Dendritic cell treated with granulocyte-macrophage colony-stimulating factor and Interleukin-4, amounts not matched to agents 40 ng/mL and 50 ng/mL, for 4 days (primary cell): Measurements from ENCODE around the gene EREG.

Experiments
- H3K27ac Mint-ChIP-seq: one replicate; pipeline ENCODE4 v1.8.0; 2022; ENCODE audit warnings: mild to moderate bottlenecking, mixed read lengths
- H3K27me3 Mint-ChIP-seq: one replicate; pipeline ENCODE4 v1.8.0; 2022; ENCODE audit warnings: mild to moderate bottlenecking, mixed read lengths
- H3K36me3 Mint-ChIP-seq: one replicate; pipeline ENCODE4 v1.8.0; 2022; ENCODE audit warnings: low read depth, mixed read lengths
- H3K4me1 Mint-ChIP-seq: one replicate; pipeline ENCODE4 v1.8.0; 2022; ENCODE audit warnings: low read depth, mixed read lengths
- H3K4me3 Mint-ChIP-seq: one replicate; pipeline ENCODE4 v1.8.0; 2022; ENCODE audit warnings: mild to moderate bottlenecking, moderate library complexity, mixed read lengths
- H3K9me3 Mint-ChIP-seq: one replicate; pipeline ENCODE4 v1.8.0; 2022; ENCODE audit warnings: mixed read lengths
- intact Hi-C: fragments of 100-400 bp; cut with micrococcal nuclease; formaldehyde crosslinking; loops from one replicate; pipeline ENCODE4 v1.15.0; 2022

The EREG gene

GRCh38 chr4:74364652-74365491 is at the start of gene EREG:
Gene EREG (plus strand): TSS chr4:74365145. CDS start chr4:74365309, 164 bp downstream.
- intact Hi-C loops = no loop called here
- H3K27me3 Mint-ChIP-seq = no peaks in the 10 kb centered on the region

GRCh38 chr4:74315376-74315775 is 49.6 kb upstream of the EREG start:
- Mint-ChIP-seq H3K9me3 (no peaks in the 10 kb centered on the region), H3K27me3 (no peaks in the 10 kb centered on the region), H3K27ac (no peak overlapping the region), H3K4me3 (no peak overlapping the region), H3K36me3 (no peaks in the 10 kb centered on the region), H3K4me1 (peaks cover 15% of the 10 kb centered on the region)
- intact Hi-C loops = no loop called here

More at GRCh38 chr4:74364652-74365491, at the start of gene EREG:
- H3K4me3 Mint-ChIP-seq = peak within 1 kb of the TSS; percentile 83
- peak within 1 kb of the TSS; percentile 79 for H3K27ac Mint-ChIP-seq
- H3K36me3 Mint-ChIP-seq = no peaks in the 10 kb centered on the region
- H3K9me3 Mint-ChIP-seq = no peaks in the 10 kb centered on the region
- peaks cover 48% of the 10 kb centered on the region for H3K4me1 Mint-ChIP-seq

- no peaks in the 10 kb centered on the region for H3K36me3 Mint-ChIP-seq
- no peak overlapping the region for H3K4me3 Mint-ChIP-seq
- H3K4me1 Mint-ChIP-seq = peaks cover 21% of the 10 kb centered on the region
- intact Hi-C loops = no loop called here
- no peak overlapping the region for H3K27ac Mint-ChIP-seq
- no peaks in the 10 kb centered on the region for H3K27me3 Mint-ChIP-seq
- no peaks in the 10 kb centered on the region for H3K9me3 Mint-ChIP-seq
Observed at GRCh38 chr4:74316397-74316796, 48.5 kb upstream of the EREG start.

GRCh38 chr4:74317616-74318246 is 47.2 kb upstream of the EREG start:
- Mint-ChIP-seq H3K27me3 (no peaks in the 10 kb centered on the region), H3K4me3 (no peak overlapping the region), H3K27ac (no peak overlapping the region), H3K4me1 (peaks cover 21% of the 10 kb centered on the region), H3K9me3 (no peaks in the 10 kb centered on the region), H3K36me3 (no peaks in the 10 kb centered on the region)
- intact Hi-C loops = no loop called here

GRCh38 chr4:74318276-74318675 is 46.7 kb upstream of the EREG start:
- peaks cover 21% of the 10 kb centered on the region for H3K4me1 Mint-ChIP-seq
- H3K27me3 Mint-ChIP-seq = no peaks in the 10 kb centered on the region
- intact Hi-C loops = no loop called here
- no peak overlapping the region for H3K27ac Mint-ChIP-seq
- H3K4me3 Mint-ChIP-seq = no peak overlapping the region
- no peaks in the 10 kb centered on the region for H3K9me3 Mint-ChIP-seq
- no peaks in the 10 kb centered on the region for H3K36me3 Mint-ChIP-seq

GRCh38 chr4:74319470-74319869 is 45.5 kb upstream of the EREG start:
- intact Hi-C loops = no loop called here
- Mint-ChIP-seq H3K27ac (no peak overlapping the region), H3K4me3 (no peak overlapping the region), H3K27me3 (no peaks in the 10 kb centered on the region), H3K9me3 (no peaks in the 10 kb centered on the region), H3K36me3 (no peaks in the 10 kb centered on the region), H3K4me1 (peaks cover 26% of the 10 kb centered on the region)

- Mint-ChIP-seq H3K9me3 (no peaks in the 10 kb centered on the region), H3K27ac (no peak overlapping the region), H3K36me3 (no peaks in the 10 kb centered on the region), H3K4me1 (peaks cover 21% of the 10 kb centered on the region), H3K27me3 (no peaks in the 10 kb centered on the region), H3K4me3 (no peak overlapping the region)
- intact Hi-C loops = loop anchor here (1.0 to 5.0 kb wide), 5 partner anchors 50 to 351 kb away; partner anchors contain the start of gene AREG
Observed at GRCh38 chr4:74320559-74321118, 44.3 kb upstream of the EREG start.

- intact Hi-C loops = loop anchor here (5.0 kb wide), 2 partner anchors 125 to 300 kb away; partner anchors contain the start of gene AREG
- Mint-ChIP-seq H3K9me3 (no peaks in the 10 kb centered on the region), H3K4me3 (no peak overlapping the region), H3K27me3 (no peaks in the 10 kb centered on the region), H3K4me1 (peaks cover 13% of the 10 kb centered on the region), H3K27ac (no peak overlapping the region), H3K36me3 (no peaks in the 10 kb centered on the region)
Observed at GRCh38 chr4:74322301-74322700, 42.6 kb upstream of the EREG start.

- H3K4me1 Mint-ChIP-seq = peaks cover 24% of the 10 kb centered on the region
- H3K9me3 Mint-ChIP-seq = no peaks in the 10 kb centered on the region
- no peaks in the 10 kb centered on the region for H3K36me3 Mint-ChIP-seq
- intact Hi-C loops = loop anchor here (5.0 kb wide), 2 partner anchors 124 to 299 kb away; partner anchors contain the start of gene AREG
- no peak overlapping the region for H3K27ac Mint-ChIP-seq
- H3K4me3 Mint-ChIP-seq = no peak overlapping the region
- H3K27me3 Mint-ChIP-seq = no peaks in the 10 kb centered on the region
Observed at GRCh38 chr4:74323663-74324062, 41.3 kb upstream of the EREG start.

GRCh38 chr4:74324262-74324661 is 40.7 kb upstream of the EREG start:
- no peak overlapping the region for H3K27ac Mint-ChIP-seq
- no peak overlapping the region for H3K4me3 Mint-ChIP-seq
- intact Hi-C loops = loop anchor here (5.0 kb wide), 2 partner anchors 123 to 298 kb away; partner anchors contain the start of gene AREG
- peaks cover 30% of the 10 kb centered on the region for H3K4me1 Mint-ChIP-seq
- no peaks in the 10 kb centered on the region for H3K36me3 Mint-ChIP-seq
- H3K9me3 Mint-ChIP-seq = no peaks in the 10 kb centered on the region
- H3K27me3 Mint-ChIP-seq = no peaks in the 10 kb centered on the region

GRCh38 chr4:74325886-74326285 is 39.1 kb upstream of the EREG start:
- H3K4me3 Mint-ChIP-seq = no peak overlapping the region
- H3K36me3 Mint-ChIP-seq = no peaks in the 10 kb centered on the region
- H3K9me3 Mint-ChIP-seq = no peaks in the 10 kb centered on the region
- peaks cover 37% of the 10 kb centered on the region for H3K4me1 Mint-ChIP-seq
- H3K27me3 Mint-ChIP-seq = no peaks in the 10 kb centered on the region
- H3K27ac Mint-ChIP-seq = no peak overlapping the region
- intact Hi-C loops = no loop called here

GRCh38 chr4:74327762-74328161 is 37.2 kb upstream of the EREG start:
- peak overlapping the region; percentile 64 for H3K27ac Mint-ChIP-seq
- intact Hi-C loops = no loop called here

GRCh38 chr4:74328501-74328900 is 36.4 kb upstream of the EREG start:
- Mint-ChIP-seq H3K36me3 (no peaks in the 10 kb centered on the region), H3K9me3 (no peaks in the 10 kb centered on the region), H3K27me3 (no peaks in the 10 kb centered on the region), H3K4me1 (peaks cover 40% of the 10 kb centered on the region), H3K27ac (peak overlapping the region; percentile 64), H3K4me3 (no peak overlapping the region)
- intact Hi-C loops = no loop called here

More at GRCh38 chr4:74327762-74328161, 37.2 kb upstream of the EREG start:
- H3K36me3 Mint-ChIP-seq = no peaks in the 10 kb centered on the region
- H3K4me1 Mint-ChIP-seq = peaks cover 40% of the 10 kb centered on the region
- no peaks in the 10 kb centered on the region for H3K27me3 Mint-ChIP-seq
- H3K4me3 Mint-ChIP-seq = no peak overlapping the region
- H3K9me3 Mint-ChIP-seq = no peaks in the 10 kb centered on the region

GRCh38 chr4:74329307-74329706 is 35.6 kb upstream of the EREG start:
- H3K36me3 Mint-ChIP-seq = peaks cover 6% of the 10 kb centered on the region
- H3K27ac Mint-ChIP-seq = peak overlapping the region; percentile 64
- H3K4me1 Mint-ChIP-seq = peaks cover 35% of the 10 kb centered on the region
- no peak overlapping the region for H3K4me3 Mint-ChIP-seq
- H3K27me3 Mint-ChIP-seq = no peaks in the 10 kb centered on the region
- peaks cover 6% of the 10 kb centered on the region for H3K9me3 Mint-ChIP-seq
- intact Hi-C loops = no loop called here
